Neural progenitor cell (in vitro differentiated cells): Measurements from ENCODE around the gene CENATAC.

Experiments
- CTCF ChIP-seq: fragments of 200-600 bp; sonication (generic); IDR thresholded peaks from 2 replicates; pipeline ENCODE4 v1.5.1; 2017; ENCODE audit warnings: antibody characterized with exemption, mild to moderate bottlenecking
- EZH2 ChIP-seq: fragments of 200-600 bp; sonication (generic); IDR thresholded peaks from 2 replicates; pipeline ENCODE4 v1.6.1; 2017; ENCODE audit warnings: antibody characterized with exemption, mild to moderate bottlenecking, moderate library complexity

GRCh38 chr11:119042927-119043326 is 45.0 kb downstream of the CENATAC start:
- TF ChIP-seq CTCF (no peak), EZH2 (no peak)
